HG03064 (cell line): Measurements from ENCODE around the gene CAPS.

Experiments used
- ATAC-seq: cut with Tn5 transposase; IDR thresholded peaks from one replicate; pipeline ENCODE4 v1.9.1; 2021; ENCODE audit warnings: low read depth; ENCODE audit not compliant: unreplicated experiment

Gene CAPS

DNA sequence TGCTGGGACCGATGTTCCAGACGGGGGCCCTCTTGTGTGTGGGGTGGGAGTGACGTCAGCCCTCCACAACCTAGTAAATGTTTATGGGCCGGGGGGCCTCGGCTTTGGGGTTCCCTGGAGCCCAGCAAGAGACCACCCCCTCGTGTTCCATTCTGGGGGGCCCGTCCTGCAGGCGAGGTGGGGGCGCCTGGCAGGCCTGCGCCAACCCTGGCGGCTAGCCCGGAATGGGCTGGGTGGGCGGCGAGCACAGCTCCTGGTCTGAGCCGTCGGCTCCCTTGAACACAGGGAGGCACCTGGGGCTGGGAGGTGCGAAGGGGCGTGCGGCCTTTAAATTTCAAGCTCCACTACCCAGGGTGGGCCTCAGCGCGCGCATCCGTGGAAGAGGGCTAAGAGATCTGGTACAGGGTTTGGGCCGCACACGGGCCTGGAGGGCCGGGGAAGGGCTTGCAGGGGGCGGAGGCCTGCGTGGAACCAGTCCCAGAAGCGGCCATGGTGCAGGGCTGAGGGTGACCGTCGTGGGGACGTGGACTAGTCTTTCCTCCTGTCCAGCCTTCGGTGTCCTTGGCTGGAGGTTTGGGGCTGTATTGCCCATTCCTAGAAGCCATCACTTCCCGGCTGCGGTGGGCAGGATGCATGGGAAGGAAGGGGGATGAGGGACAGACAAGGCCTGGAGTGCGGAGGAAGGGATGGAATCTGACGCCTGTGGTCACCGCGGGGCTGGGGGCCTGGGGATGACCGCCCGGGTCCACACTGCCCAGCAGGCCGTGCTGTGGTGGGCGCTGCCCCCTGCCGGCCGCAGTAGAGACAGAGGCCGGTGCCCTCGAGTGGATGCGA lies 21.9 kb upstream of the CAPS start:
- ATAC-seq = no peak

DNA sequence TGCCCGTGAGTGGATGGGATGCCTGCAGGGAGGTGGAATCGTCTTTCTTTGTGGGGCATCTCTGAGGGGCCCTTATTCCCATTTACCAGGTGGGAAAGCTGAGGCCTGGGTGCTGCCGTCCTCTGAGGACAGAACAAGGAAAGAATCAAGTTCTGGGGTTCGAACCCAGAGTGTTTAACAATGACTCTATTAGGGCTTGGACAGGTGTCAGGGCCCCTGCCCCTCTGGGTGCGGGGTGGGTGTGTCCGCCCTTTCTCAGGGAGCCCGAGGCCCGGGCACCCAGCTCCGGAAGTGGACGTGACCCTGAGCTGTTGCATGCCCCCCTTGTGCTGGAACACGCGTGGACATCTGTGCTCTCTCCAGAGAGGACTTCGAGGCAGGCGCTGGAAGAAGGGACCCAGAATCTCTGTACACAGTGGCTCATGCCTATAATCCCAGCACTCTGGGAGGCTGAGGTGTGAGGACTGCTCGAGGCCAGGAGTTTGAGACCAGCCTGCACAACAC lies 21.2 kb upstream of the CAPS start:
- ATAC-seq = no peak

DNA sequence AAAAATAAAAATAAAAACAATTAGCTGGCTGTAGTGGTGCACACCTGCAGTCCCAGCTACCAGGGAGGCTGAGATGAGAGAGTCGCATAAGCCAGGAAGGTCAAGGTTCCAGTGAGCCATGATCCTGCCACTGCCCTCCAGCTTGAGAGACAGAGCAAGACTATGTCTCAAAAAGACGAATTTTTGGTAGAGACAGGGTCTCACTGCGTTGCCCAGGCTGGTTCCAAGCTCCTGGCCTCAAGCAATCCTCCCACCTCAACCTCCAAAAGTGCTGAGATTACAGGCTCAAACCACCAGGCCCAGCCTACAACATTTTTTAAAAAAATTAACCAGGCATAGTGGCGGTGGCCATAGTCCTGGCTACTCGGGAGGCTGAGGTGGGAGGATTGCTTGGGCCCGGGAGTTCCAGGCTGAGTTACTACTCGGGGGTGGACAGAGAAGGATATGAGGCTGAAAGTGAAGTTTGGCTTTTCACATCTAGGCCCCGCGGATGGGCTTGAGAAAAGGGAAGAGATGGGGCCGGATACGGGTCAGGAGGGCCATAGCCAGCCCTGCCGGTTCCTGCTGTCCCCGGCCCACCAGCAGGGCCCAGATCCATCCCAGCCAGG lies 20.7 kb upstream of the CAPS start:
- no peak for ATAC-seq

DNA sequence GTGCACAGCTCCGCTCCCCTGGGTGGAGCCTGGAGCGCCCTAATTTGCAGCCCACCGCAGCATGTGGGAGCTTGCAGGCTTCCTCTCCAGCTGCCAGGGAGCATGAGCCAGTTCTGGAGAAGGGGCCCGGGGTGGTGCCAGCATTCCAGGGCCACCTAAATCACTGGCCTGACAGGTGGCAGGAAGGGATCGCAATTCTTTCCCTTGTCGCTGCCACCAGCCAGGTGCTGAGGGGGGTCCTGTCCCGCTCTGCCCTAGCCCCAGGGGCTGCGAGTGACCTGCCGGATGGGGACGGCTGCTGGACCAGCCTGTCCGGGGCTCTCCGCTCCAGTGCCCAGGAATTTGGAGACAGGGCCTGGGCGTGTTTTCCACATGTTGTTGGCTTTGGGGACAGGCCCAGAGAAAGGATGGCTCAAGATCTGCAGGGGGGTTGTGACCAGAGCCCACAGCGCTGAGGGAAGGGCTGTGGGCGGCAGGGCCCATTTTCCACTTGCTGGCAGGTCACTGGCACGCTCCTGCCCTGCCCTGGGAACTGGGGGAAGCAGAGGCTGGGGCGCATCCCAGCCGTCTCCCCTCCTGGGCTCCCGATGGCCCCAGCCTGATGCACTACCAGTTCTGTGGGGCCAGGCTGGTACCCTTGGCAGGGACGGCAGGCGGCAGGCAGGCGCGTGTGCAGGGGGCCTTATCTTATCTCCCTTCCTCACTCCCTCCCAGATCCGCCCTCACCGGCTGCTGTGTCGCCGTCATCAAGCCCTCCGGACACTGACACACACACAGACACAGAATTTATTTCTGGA lies 19.9 kb upstream of the CAPS start:
- no peak for ATAC-seq

DNA sequence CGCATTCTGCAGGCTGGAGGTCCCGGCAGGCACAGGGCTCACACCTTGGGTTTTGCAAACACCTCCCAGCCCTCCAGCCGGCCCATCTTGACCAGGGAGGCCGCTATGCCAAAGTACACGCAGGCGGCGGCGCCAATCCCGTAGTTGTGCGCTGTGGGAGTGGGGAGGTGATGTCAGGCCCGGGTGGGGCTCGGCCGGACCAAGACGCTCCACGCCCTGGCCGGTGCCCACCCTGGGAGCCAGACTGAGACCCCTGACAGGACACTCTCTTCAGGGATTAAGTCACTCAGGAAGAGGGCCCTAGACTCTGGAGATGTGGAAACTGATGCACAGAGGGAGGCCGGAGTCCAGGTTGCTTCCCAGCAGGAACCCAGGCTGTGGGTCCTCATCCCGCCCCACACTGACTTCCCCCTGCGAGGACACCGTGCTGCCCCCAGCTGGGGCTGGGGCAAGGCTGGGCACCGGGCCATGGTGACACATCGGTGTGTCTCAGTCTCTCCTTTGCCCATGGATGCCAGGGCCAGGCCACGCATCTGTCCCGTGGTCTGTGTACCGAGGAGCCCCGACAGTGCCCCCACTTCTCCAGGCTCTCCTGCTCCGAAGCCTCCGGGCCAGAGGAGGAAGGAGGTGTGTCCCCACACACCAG lies 19.2 kb upstream of the CAPS start:
- ATAC-seq = no peak

DNA sequence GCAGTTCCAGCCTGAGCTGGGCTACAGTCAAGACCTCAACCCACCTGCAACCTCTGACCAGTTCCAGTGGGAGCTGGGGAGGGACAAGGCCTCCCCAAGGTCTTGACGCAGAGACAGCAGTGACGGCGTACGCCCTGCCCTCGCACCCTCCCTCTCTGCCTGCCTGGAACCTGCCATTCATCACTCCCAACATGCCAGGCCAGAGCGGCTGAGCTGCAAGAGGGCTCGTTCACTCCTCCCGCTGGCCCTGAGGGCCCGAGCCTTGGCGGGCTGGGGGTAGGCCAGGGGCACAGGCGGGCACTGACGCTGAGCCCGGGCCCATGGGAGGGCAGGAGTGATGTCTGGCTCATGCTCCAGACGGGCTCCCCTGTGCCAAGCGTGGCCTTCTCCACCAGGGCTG lies 18.6 kb upstream of the CAPS start:
- ATAC-seq = no peak

DNA sequence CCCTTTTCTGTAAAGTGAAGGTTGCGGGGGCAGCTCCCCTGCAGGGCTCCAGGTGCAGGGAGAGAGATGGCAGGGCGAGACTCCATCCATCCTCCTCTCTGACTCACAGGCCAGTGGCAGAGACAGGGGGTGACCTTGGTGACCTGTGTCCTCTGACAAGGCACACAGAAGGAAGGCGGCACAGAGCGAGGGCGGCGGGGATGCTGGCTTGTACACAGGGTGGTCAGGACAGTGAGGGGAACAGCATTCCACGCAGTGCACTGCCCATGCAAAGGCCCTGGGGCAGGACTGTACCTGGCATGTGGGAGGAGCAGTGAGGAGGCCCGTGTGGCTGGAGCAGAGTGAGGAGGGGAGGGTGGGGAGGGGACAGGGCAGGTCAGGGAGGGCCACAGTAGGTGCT lies 18.2 kb upstream of the CAPS start:
- no peak for ATAC-seq

DNA sequence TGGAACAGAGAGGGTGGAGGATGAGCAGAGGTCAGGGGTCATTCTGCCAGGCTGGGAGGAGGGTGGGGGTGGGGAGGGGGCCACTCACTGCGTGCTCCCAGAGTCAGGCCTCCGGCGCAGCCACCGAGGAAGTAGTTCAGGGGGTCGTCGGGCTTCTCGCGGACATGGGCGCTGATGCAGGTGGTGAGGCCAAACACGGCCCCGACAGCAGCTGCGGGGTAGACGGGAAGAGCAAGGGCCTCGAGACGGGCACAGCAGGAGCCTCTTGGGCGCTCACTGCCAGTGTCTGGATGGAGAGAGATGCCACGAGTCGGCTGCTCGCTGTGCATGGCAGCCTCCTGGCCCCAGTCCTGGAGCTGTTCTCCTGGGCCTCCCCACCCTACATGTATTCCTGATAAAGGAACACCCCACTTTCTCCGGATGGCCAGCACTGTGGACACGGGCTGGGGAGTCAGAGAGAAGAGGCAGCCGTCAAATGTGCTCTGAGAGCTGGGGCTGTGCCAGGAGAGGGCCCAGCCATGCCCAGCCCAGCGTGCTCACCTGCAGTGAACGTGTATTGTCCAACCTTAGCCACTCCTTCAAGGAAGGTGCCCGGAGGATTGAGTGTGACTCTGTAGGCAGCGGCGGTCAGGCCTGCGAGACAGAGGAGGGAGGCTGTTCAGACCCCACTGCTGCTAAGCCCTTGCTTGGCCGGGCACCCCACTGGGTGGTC lies 17.5 kb upstream of the CAPS start:
- no peak for ATAC-seq

DNA sequence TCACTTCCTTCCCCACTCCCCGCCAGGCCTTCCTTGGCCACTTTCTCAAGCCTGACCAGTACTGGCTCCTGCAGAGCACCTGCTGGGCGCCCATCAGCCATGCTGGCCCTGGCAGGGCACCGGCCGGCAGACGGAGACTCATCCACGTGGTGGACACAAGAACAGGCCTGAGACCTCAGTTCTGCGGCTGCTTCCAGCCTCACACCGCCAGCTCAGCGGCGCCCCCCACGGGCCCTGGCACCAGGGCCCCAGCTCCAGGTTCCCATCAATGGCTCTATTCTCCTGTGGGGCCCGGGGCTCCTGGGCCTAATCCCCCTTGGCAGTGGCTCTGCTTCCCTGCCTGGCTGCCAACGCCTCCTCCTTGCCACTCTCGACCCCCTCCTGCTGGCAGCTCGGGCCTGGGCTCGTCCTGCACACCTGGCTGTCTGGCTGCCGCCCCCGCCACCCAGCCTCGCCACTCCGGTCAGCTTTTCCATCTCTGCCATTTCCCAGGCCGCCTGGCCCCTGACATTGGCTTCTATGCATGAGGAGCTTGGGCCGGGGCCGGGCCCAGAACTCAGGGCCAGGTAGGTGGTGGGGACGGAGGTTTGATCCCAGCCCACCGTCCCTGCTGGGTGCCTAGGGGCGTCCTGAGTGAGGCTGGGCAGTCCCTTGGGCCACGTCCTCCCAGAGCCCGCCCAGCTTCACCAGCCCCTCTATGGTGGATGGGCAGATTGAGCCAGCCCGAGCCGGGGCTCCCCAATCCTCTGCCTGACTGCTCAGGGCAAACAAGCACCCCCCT lies 16.7 kb upstream of the CAPS start:
- ATAC-seq = no peak

DNA sequence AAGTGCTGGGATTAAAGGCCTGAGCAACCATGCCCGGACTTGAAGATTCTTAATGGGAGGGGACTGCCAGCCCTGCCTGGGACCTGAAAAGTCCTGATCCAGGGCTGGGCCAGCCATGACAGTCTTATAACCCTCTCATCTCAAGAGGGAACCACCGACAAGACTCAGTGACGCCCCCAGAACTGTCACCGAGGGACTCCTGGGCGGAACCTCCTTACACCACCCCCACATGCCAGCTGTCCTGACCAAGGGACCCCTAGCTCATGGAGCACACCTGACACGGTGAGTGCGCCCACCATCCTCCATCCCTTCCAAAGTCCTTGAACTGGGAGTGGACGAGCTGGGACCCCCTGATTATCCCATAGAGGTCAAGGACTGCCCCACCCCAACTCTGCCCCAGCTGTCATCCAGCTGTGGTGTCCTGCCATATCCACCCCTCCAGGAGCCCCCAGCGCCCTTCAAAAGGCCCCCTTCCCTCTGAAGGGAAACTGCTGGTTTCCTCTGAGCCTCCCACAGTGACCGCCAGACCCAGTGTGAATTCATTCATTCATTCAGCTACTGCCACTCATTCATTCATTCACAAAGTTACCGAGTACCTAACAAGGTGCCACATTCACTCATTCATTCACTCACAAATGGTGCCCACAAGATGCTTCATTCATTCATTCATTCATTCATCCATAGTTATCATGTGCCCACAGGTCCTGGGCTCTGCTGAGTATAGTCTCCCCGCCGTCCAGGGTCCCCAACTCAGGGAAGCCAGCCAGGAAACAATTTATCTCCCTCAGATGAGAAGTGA lies 14.1 kb upstream of the CAPS start:
- ATAC-seq = no peak

DNA sequence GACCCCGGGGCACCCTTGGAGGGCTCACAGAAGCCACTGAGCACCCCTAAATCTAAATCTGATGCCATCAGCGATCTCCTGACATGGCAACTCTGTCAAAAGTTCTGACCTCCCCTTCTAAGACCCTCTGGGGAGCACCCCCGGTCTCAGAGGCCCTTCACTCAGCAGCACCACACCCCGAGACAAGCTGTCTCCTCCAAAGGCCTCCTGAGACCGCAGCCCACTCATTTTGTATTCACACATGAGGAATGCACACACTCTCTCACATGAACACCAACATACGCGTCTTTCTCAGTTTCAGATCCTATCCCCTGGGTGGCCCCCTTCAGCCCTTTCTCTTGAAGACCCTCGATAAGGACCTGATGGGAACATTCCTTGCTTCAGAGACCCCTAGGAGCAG lies 13.1 kb upstream of the CAPS start:
- no peak for ATAC-seq

DNA sequence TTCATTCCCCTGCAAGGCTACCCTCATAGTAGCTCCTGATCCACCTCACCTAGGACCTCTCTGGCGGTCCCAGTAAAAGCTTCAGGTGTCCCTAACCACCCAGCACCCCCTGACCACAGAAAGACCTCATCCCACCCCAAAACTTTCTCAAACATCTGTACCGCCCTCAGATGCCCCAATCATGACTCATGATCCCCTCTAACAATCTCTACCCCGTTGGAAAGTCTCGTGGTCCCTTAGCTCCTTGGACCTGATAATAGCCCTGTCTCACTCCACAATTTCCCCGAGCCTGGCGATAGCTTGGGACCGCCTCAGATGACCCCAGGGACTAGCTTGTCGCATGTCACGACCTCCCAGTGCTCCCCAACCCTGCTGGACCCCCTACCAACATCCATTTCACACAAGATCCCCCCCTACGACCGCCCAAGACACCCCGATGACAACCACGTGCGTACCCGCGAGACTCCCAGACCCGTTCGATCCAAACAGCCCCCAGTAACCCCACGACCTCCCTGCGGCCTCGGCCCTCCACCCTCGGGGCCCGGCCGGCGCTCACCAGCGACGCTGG lies 10.9 kb upstream of the CAPS start:
- no peak for ATAC-seq

DNA sequence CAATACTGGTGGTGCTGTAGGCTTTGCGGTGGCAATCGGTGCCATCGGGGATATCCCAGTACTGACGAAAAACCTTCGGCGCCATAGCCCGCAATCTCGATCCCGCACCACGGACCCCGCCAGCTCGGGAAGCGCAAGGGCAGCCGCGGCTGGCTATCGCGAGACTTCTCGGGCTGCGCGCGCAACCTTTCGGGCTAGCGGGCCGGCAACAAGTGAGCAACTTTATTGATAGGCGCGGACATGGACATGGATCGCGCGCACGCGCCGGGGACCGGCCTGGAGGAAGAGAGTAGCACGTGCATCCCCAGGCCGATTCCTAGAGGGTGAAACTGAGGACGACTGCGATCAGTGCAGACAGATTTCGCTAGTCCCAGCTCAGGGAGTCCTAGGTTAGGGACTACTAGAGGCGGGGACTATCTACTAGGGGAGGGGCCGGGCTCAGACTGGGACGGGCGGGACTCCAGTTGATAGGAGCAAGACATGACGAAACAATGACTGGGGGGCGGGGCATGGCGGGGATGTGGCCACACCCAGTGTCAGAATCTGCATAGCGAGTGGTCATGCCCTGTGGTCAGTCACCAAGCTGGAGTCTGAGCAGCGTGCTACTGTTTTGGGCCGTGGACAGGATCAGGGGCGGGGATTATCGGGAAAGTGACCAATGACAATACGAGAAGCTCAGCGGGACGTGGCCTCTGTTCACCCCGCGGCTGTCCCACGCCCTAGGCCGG lies 10.3 kb upstream of the CAPS start, which contains the start of gene NDUFA11:
Gene NDUFA11 (minus strand): TSS at position 167 of the 728 bp plus-strand sequence. CDS start 82 bp downstream, at position 85.
- peak; percentile 40 for ATAC-seq

DNA sequence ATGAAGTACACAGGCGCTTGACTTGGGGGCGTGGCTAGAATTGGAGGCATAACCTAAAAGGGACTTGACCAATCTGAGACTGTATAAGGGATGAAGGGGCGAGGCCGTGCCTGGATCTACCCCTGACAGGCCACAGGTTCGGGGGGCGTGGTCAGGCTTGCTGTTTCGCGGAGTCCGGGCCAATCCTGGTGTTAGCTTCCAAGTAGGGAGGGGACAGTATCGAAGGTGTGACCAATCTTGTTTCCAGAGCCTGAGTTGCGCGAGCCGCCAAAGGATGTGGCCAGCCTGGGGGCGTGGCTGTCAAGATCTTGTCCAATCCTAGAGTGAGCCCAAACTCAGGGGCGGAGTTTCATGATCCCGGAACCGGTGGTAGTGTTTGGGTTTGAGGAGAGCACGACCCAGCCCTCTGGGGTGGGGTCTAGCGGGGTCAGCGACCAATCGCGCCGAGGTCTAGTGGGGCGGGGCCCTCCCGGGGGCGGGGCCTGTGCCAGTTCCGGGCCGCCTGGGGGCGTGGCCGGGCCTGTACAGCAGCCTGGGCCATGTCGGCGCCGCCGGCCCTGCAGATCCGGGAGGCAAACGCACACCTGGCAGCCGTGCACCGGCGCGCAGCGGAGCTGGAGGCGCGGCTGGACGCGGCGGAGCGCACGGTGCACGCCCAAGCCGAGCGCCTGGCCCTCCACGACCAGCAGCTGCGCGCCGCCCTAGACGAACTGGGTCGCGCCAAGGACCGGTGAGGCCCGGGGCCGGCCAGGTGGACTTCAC lies 9.5 kb upstream of the CAPS start, which contains the start of gene VMAC:
Gene VMAC (plus strand): TSS at position 521 of the 762 bp plus-strand sequence. CDS start 19 bp downstream, at position 540.
- ATAC-seq = peak; percentile 72

DNA sequence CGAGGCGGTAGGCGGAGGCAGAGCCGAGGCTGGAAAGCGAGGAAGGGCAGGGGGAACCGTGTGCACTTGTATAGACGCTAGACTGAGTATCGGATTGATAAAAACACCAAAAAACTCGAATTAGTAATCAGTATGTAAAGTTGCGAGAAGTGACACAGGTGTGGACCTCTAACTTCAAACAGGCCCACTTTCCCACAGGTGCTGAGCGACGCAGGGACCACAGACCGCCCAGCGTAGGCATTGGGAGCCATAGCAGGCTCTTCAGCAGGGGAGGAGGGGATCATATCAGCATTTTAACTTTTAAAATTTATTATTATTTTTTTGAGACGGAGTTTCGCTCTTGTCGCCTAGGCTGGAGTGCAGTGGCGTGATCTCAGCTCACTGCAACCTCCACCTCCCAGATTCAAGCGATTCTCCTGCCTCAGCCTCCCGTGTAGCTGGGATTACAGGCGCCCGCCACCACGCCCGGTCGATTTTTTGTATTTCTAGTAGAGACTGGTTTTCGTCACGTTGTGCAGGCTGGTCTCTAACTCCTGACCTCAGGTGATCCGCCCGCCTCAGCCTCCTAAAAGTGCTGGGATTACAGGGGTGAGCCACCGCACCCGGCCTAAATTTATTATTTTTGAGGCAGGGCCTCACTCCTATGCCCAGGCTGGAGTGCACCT lies 8.8 kb upstream of the CAPS start:
- no peak for ATAC-seq

DNA sequence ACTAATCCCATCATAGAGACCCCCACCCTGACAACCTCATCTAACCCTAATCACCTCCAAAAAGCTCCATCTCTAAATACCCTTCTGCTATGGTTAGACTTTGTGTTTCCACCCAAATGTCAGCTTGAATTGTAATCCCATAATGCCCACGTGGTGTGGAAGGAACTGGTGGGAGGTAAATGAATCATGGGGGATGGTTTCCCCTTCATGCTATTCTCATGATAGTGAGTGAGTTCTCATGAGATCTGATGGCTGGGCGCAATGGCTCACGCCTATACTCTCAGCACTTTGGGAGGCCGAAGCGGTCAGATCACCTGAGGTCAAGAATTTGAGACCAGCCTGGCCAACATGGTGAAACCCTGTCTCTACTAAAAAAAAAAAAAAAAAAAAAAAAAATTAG lies 6.8 kb upstream of the CAPS start:
- no peak for ATAC-seq
